ENCODE measurements around the gene COX4I2. TPM values are rescaled to one million over a fixed set of nuclear protein-coding genes. Genes with fewer than 3 reads are reported as not detected.
"Not testable (repeated sequence)": the region's sequence is repeated elsewhere in the genome, so short reads cannot be mapped to it uniquely, and the experiment has no call there.

The COX4I2 gene
- total RNA-seq, 2 donors from 2014 or later = 0.41 to 3.6 TPM

DNA sequence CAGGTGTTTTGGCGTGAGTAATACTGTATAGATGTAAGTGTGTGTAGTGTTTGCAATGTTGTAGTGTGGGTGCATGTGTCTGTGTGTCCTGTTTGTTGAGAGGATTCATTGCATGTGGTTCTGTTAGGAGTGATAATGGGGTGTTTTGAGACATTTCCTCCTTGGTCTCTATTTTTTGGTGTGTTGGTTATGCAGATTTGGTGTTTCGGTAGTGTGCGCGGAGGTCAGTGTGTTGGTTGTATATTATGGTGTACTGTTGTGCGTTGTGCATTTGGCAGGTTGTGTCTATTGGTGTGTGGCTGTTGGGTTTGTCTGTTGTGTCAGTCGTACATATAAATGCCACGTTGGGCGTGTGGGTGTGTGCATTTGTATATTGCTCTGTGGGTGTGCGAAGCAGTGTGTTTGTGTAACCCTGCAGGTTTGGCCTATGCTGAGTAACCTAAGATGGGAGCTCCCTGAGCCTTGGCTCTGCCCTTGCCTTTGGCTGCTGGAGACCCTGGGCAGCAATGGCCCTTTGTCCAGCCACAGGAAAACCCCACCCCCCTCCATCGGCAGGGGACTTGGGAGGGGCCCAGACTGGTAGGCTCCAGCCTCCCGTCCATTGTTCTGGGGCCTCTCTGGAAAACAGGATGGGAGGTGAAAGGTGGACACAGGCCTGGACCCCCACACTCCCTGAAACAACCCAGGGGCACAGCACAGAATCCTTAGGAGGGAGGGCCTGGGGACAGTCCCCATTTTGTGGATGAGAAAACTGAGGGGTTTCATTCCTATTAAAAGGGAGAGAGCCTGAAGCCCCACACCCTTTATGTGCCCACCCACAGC is 42.9 kb upstream of the COX4I2 start:
- TF ChIP-seq, protein P1, sequence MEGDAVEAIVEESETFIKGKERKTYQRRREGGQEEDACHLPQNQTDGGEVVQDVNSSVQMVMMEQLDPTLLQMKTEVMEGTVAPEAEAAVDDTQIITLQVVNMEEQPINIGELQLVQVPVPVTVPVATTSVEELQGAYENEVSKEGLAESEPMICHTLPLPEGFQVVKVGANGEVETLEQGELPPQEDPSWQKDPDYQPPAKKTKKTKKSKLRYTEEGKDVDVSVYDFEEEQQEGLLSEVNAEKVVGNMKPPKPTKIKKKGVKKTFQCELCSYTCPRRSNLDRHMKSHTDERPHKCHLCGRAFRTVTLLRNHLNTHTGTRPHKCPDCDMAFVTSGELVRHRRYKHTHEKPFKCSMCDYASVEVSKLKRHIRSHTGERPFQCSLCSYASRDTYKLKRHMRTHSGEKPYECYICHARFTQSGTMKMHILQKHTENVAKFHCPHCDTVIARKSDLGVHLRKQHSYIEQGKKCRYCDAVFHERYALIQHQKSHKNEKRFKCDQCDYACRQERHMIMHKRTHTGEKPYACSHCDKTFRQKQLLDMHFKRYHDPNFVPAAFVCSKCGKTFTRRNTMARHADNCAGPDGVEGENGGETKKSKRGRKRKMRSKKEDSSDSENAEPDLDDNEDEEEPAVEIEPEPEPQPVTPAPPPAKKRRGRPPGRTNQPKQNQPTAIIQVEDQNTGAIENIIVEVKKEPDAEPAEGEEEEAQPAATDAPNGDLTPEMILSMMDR (IDR thresholded peaks at IDR 0.05) = no peak
- no peak for TF ChIP-seq POLR2A (IDR thresholded peaks at IDR 0.05)
- no peak for TF ChIP-seq POLR2AphosphoS5 (IDR thresholded peaks at IDR 0.05)
- 73% methylated on average over 11 of the region's 11 CpGs for WGBS
- Histone ChIP-seq H3K9me3 (no peaks in the 10 kb centered on the region), H3K36me3 (no peaks in the 10 kb centered on the region), H3K4me1 (replicated peaks) (no peaks in the 10 kb centered on the region), H3K4me3 (no peak overlapping the region), H3K27ac (peak overlapping the region in 1 of 2 donors; percentile 51), H3K27me3 (replicated peaks; ENCODE audit: insufficient read depth) (no peaks in the 10 kb centered on the region)
- intact Hi-C loops (cut with DNase I) = no loop called here
- DNase-seq (ENCODE audit: low spot score) = no peak

DNA sequence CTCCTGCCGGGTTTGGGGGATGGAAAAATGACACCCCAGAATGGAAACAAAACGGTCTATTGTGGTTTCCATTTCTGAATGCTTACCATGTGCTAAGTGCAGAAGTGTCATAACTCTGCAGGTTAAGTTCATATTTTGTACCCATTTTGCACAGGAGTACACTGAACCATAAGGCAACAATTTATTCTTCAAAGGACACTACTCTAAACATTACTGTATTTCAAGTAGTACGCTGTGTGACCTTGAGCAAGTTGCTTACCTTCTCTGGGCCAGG is 42.4 kb upstream of the COX4I2 start:
- intact Hi-C loops (cut with DNase I) = no loop called here
- TF ChIP-seq, protein P1 (IDR thresholded peaks at IDR 0.05) = no peak
- TF ChIP-seq POLR2AphosphoS5 (IDR thresholded peaks at IDR 0.05) (no peak), POLR2A (IDR thresholded peaks at IDR 0.05) (no peak)
- Histone ChIP-seq H3K36me3 (no peaks in the 10 kb centered on the region), H3K9me3 (no peaks in the 10 kb centered on the region), H3K4me3 (no peak overlapping the region), H3K27ac (peak overlapping the region in 1 of 2 donors; percentile 51), H3K27me3 (replicated peaks; ENCODE audit: insufficient read depth) (no peaks in the 10 kb centered on the region), H3K4me1 (replicated peaks) (no peaks in the 10 kb centered on the region)
- no peak for DNase-seq (ENCODE audit: low spot score)
- WGBS = 82% methylated on average over 3 of the region's 3 CpGs

DNA sequence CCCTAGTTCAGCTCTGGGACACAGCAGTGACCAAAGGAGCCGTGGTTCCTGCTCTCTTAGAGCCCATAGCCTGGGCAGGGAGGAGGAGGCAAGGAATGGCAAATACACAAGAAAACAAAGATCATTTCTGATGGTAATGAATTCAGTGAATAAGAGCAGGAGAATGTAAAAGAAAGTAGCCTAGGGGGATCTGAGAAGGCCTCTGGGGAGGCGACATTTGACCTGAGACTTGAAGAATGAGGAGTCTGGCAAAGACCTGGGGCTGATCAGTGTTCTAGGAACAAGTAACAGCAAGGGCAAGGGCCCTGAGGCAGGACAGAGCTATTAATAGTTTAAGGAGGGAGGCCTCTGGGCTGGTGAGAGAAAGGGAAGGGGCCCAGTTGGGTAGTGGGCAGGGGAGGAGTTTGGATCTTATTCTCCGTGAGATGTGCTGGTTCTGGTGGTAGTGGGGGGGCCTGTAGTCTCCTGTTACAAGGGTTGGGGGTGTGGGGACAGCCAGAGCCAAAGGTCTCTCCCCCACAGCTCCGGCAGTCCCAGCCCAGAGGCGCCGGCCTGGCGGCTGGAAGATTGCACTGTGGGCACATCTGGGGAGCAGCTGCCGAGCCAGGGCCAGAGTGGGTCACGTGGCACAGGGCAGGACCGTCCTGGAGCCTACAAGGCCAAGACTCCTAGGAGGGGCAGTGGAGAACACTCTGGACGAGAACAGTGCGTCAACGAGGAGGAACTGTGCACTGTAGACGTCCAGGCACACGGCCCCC is 41.9 kb upstream of the COX4I2 start:
- Histone ChIP-seq H3K27ac (peak overlapping the region; percentile 51 to 60), H3K9me3 (no peaks in the 10 kb centered on the region), H3K27me3 (replicated peaks; ENCODE audit: insufficient read depth) (no peaks in the 10 kb centered on the region), H3K36me3 (no peaks in the 10 kb centered on the region), H3K4me1 (replicated peaks) (no peaks in the 10 kb centered on the region), H3K4me3 (no peak overlapping the region)
- DNase-seq (ENCODE audit: low spot score) = no peak
- intact Hi-C loops (cut with DNase I) = no loop called here
- TF ChIP-seq POLR2A (IDR thresholded peaks at IDR 0.05) (peak; percentile 43), POLR2AphosphoS5 (IDR thresholded peaks at IDR 0.05) (peak; percentile 62)
- TF ChIP-seq, protein P1 (IDR thresholded peaks at IDR 0.05) = no peak
- WGBS = 51% methylated on average over 15 of the region's 15 CpGs

DNA sequence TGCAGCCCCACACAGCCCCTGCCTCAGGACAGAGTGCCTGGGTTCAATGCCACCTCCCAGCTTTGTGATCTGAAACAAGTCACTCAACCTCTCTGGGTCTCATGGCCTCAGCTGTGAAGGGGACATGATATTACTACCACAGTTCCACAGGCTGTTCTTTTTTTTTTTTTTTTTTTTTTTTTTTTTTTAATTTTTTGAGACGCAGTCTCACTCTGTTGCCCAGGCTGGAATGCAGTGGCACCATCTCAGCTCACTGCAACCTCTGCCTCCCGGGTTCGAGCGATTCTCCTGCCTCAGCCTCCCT is 41.3 kb upstream of the COX4I2 start:
- DNase-seq (ENCODE audit: low spot score); H3K36me3 ChIP-seq; intact Hi-C loops (cut with DNase I); H3K4me1 ChIP-seq (replicated peaks); H3K4me3 ChIP-seq; H3K27me3 ChIP-seq (replicated peaks; ENCODE audit: insufficient read depth); H3K9me3 ChIP-seq: not testable (repeated sequence)
- H3K27ac ChIP-seq = peak overlapping the region; percentile 31 to 51
- peak; percentile 8 for TF ChIP-seq POLR2A (IDR thresholded peaks at IDR 0.05)
- WGBS = 72% methylated on average over 4 of the region's 4 CpGs

DNA sequence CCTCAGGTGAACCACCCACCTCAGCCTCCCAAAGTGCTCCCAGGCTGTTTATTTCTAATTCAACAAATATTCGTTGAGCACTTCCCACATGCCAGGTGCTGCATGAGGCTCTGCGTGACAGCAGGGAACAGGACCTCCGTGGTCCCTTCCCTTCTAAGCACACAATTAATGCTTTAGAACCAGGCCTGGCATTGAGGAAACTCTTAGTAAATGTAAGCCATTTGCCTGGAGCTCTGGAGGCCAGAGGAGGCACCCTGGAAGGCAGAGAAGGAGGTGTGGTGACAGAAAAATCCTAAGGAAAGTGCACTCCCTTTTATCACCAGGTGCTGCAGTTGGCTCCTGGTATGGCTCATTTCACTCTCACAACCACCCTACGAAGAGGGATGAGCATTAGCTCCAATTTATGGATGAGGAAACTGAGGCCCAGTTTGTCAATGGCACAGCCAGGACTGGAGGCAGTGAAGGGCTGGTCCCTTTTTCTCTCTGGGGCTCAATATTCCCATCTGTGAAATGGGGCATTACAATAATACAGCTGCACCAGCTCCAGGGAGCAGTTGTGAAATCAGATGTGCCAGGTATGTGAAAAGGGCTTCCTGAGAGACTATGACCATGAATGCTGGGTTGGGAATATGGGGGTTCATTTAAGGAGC is 40.8 kb upstream of the COX4I2 start:
- Histone ChIP-seq H3K36me3 (no peaks in the 10 kb centered on the region), H3K4me1 (replicated peaks) (no peaks in the 10 kb centered on the region), H3K4me3 (no peak overlapping the region), H3K27me3 (replicated peaks; ENCODE audit: insufficient read depth) (no peaks in the 10 kb centered on the region), H3K27ac (peak overlapping the region; percentile 31 to 51), H3K9me3 (no peaks in the 10 kb centered on the region)
- intact Hi-C loops (cut with DNase I) = no loop called here
- no peak for DNase-seq (ENCODE audit: low spot score)
- WGBS = 58% methylated on average over 4 of the region's 4 CpGs
- TF ChIP-seq POLR2A (IDR thresholded peaks at IDR 0.05) = no peak
- no peak for TF ChIP-seq POLR2AphosphoS5 (IDR thresholded peaks at IDR 0.05)
- TF ChIP-seq, protein P1 (IDR thresholded peaks at IDR 0.05) = no peak
